HepG2 (cell line): ENCODE results near the gene TRIM28. TPM values are rescaled to one million over a fixed set of nuclear protein-coding genes. Genes with fewer than 3 reads are reported as not detected.

Experiments used
- ESRRA ChIP-seq: sonication (generic); formaldehyde crosslinking; IDR thresholded peaks from 2 replicates; pipeline ENCODE4 v1.5.1; 2020; ENCODE audit warnings: mild to moderate bottlenecking, low read depth, missing genetic modification reagents
- FOXC1 ChIP-seq: sonication (generic); formaldehyde crosslinking; IDR thresholded peaks from 2 replicates; pipeline ENCODE4 v1.8.0; 2022; ENCODE audit warnings: mild to moderate bottlenecking, missing genetic modification reagents, borderline replicate concordance
- HNF1A ChIP-seq, 2 experiments: sonication (generic) in 1 of 2; formaldehyde crosslinking in 1 of 2; IDR thresholded peaks; 2 replicates each; pipeline versions ENCODE4 v1.4.0 to v1.6.1; 2016 to 2020; ENCODE audit warnings: borderline replicate concordance in 1 of 2, low read depth in 1 of 2, mild to moderate bottlenecking in 1 of 2, missing genetic modification reagents in 1 of 2
- HNF4A ChIP-seq: sonication (generic); formaldehyde crosslinking; IDR thresholded peaks from 2 replicates; pipeline ENCODE4 v1.4.0; 2020; ENCODE audit warnings: missing genetic modification reagents
- NONO ChIP-seq, 2 experiments: fragments of 450-650 bp in 1 of 2; sonication (generic) in 1 of 2; formaldehyde crosslinking in 1 of 2; IDR thresholded peaks in 1 of 2; conservative IDR thresholded peaks in 1 of 2; 2 replicates each; pipeline versions ENCODE4 v1.6.1 to v1.8.0; 2017 to 2022; ENCODE audit warnings: mild to moderate bottlenecking in 1 of 2, missing genetic modification reagents in 1 of 2, moderate library complexity in 1 of 2
- TFDP2 ChIP-seq: sonication (generic); formaldehyde crosslinking; IDR thresholded peaks from 2 replicates; pipeline ENCODE4 v1.4.0; 2020; ENCODE audit warnings: missing genetic modification reagents
- ZBTB21 ChIP-seq: sonication (generic); formaldehyde crosslinking; IDR thresholded peaks from 2 replicates; pipeline ENCODE4 v1.4.0; 2020; ENCODE audit warnings: missing genetic modification reagents
- ZBTB38 ChIP-seq: sonication (generic); formaldehyde crosslinking; IDR thresholded peaks from 2 replicates; pipeline ENCODE4 v1.5.1; 2020; ENCODE audit warnings: mild to moderate bottlenecking, missing genetic modification reagents
- ZNF367 ChIP-seq: sonication (generic); formaldehyde crosslinking; IDR thresholded peaks from 2 replicates; pipeline ENCODE4 v1.4.0; 2020; ENCODE audit warnings: missing genetic modification reagents, borderline replicate concordance
- polyA plus RNA-seq, 8 experiments: library from polyadenylated mRNA; depleted of rRNA in 3 of 8; stranded (reverse) in 7 of 8; unstranded in 1 of 8; fragments of >200 nt; fragmentation: Illumina TruSeq in 4 of 8; extraction: Trizol in 4 of 8; gene quantifications; 2 replicates each; pipeline versions ENCODE4 v1.2.1 to v1.2.3, GENCODE V29; 2011 to 2016; ENCODE audit warnings: low read depth in 4 of 8, missing spikeins in 1 of 8, mixed read lengths in 1 of 8; ENCODE audit not compliant: insufficient read depth in 1 of 8
- total RNA-seq, 5 experiments: library from RNA; depleted of rRNA; stranded (reverse); fragments of >200 nt; fragmentation: Illumina TruSeq; extraction: Trizol; gene quantifications; 2 replicates each; pipeline ENCODE4 v1.2.3, GENCODE V29; 2016; ENCODE audit warnings: low read depth in 1 of 5

The TRIM28 gene
- total and polyA plus RNA-seq, 2 of the 13 experiments (the other 11 are each of a cell fraction or from before 2014, with no cell fraction given), result 361 to 439 TPM

DNA sequence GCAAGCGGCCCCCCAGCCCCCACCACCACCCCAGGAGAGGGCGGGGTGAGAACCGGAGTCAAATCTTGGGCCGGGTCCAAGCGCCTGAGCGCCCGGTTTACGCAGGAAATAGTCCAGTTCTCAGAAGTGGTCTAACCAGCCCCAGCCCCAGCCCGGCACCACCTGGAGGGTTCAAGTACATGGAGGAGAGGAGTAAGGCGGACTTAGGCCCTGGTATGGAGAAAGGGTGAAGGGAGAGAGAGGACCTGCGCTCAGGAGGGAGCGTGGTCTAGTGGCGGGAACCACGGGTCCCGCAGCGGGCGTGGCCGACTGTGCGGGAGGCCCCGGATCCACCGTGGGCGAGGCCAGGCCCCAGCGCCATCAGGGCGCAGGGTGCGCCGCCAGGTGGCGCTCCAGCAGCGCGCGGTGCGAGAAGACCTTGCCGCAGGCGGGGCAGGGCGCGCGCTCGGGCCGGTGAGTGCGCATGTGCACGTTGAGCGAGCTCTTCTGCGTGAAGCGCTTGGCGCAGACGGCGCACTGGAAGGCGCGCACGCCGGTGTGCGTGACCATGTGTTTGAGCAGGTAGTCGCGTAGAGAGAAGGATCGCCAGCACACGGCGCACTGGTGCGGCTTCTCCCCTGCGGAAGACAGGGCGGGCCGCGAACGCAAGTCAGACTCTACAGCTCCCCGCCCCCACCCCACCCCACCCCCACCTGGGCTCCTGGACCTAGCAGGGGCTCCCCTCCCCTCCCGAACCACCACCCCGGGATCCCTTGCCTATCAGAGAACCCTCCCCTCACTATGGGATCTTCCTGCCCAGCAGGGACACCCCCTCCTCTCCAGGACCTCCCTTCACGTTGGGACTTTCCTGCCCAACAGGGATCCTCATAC lies 29.9 kb upstream of the TRIM28 start (continued):
- 0 out of 2 replicates have a peak, but pooled peaks have one; percentile 32 for TF ChIP-seq FOXC1
- TF ChIP-seq HNF1A (IDR thresholded peaks at IDR 0.05; ENCODE audit: low read depth), result no peak
- TF ChIP-seq HNF1A (CRISPR knock-in tag; IDR thresholded peaks at IDR 0.05; ENCODE audit: borderline replicate concordance), result peak; percentile 54; the same call in 1 of the 2 replicates
- TF ChIP-seq ZBTB21 (CRISPR knock-in tag), result no peak
- TF ChIP-seq ZBTB38 (CRISPR knock-in tag), result peak; percentile 84; the same call in 1 of the 2 replicates
- peak; percentile 72 for TF ChIP-seq ESRRA (CRISPR knock-in tag)
- TF ChIP-seq NONO (IDR thresholded peaks at IDR 0.05), result no peak
- TF ChIP-seq NONO (CRISPR knock-in tag; conservative IDR thresholded peaks at IDR 0.05), result peak; percentile 97
- peak; percentile 37; the same call in 1 of the 2 replicates for TF ChIP-seq HNF4A (CRISPR knock-in tag)
- peak; percentile 91 for TF ChIP-seq TFDP2 (CRISPR knock-in tag)
- no peak for TF ChIP-seq ZNF367 (CRISPR knock-in tag)
- TF ChIP-seq, all 625 proteins: peak for 260
